ENCODE measurements around the gene UPK3A.
"Not testable (repeated sequence)": the region's sequence is repeated elsewhere in the genome, so short reads cannot be mapped to it uniquely, and the experiment has no call there.

Gene UPK3A

GRCh38 chr22:45257941-45258340 lies 26.8 kb upstream of the UPK3A start:
- not testable (repeated sequence) for DNase-seq (ENCODE audit: low read depth)

DNA sequence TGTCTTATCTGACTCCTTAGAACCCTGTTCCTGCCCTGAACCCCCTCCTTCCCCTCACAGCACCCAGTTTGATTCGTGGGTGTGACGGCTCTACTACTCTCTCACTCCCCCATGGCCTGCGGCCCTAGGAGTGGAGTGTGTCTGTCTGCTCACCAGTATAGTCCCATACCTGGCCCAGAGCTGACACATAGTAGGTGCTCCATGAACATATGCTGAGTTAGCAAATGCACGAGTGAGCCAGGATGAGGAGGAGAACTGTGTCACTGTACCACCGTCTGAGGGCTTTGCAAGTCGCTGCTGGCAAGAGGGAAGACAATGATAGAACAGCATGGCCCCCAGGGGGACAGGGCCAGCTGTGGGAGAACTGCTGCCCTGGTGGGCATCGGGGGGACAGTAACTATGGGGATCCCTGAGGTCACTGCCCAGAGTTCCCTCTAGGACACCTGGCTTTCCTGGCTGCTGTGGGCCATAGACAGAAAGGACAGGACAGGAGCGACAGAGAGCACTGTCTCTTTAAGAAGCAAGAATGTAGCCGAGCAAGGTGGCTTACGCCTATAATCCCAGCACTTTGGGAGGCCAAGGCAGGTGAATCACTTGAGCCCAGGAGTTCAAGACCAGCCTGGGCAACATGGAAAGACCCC lies 24.9 kb upstream of the UPK3A start:
- DNase-seq (ENCODE audit: low read depth): no peak

GRCh38 chr22:45260395-45260759 lies 24.4 kb upstream of the UPK3A start:
- DNase-seq (ENCODE audit: low read depth): not testable (repeated sequence)

GRCh38 chr22:45261407-45262088 lies 23.2 kb upstream of the UPK3A start:
- DNase-seq (ENCODE audit: low read depth): no peak

- no peak for DNase-seq (ENCODE audit: low read depth)
Measured at GRCh38 chr22:45262195-45262930, 22.4 kb upstream of the UPK3A start.

GRCh38 chr22:45262931-45263462 lies 21.8 kb upstream of the UPK3A start:
- no peak for DNase-seq (ENCODE audit: low read depth)

DNA sequence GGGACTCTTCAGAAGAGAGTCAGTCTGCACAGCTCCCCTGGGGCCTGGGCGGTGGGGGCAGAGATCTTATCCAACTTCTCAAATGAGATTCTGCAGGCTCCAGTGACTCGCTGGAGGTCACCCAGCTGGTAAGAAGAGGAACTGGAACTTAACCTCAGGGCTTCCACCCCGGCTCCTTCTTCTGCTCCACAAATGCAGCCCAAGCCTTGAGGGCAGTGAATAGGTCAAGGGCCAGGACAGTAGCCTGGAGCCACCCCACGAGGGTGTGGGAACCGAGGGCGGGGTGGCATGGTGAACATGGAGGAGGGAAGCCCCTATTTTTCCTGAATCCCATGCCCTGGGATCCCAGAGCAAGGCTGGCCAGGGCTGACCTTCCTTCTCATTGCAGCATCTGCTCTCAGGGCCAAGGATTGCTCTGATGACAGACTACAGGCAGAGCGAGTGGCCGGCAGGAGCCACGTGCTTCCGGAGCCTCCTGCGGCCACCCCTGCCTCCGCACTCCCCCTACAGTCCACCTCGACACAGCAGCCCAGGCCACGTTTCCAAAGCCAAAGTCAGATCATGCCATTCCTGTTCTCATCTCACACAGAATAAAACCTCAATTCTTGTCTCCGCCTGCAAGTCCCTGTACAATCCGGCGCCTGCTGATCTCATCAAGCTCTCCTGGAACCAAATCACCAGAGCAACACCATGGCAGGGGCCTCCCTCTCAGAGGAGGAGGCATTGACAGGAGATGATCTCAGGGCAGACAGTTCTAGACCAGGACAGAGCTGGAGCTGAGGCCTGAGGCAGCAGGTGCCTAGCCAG lies 21.1 kb upstream of the UPK3A start:
- no peak for DNase-seq (ENCODE audit: low read depth)

DNA sequence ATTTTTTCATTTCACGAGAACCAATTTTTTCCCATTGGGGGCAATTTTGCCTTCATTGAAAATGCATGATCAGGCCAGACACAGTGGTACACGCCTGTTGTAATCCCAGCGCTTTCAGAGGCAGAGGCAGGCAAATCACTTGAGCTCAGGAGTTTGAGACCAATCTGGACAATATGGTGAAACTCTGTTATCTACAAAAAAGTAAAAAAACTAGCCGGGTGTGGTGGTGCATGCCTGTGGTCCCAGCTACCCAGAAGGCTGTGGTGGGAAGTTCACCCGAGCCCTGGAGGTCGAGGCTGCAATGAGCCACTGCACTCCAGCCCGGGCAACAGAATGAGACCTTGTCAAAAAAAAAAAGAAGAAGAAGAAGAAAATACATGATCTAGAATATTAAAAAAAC lies 19.2 kb upstream of the UPK3A start:
- DNase-seq (ENCODE audit: low read depth): no peak

GRCh38 chr22:45268167-45268957 lies 16.4 kb upstream of the UPK3A start:
- DNase-seq (ENCODE audit: low read depth): no peak

GRCh38 chr22:45268958-45269844 lies 15.5 kb upstream of the UPK3A start:
- DNase-seq (ENCODE audit: low read depth): peak; percentile 89

- DNase-seq (ENCODE audit: low read depth): no peak
Measured at GRCh38 chr22:45270095-45271020, 14.4 kb upstream of the UPK3A start.

- DNase-seq (ENCODE audit: low read depth): no peak
Measured at GRCh38 chr22:45271667-45272201, 13.0 kb upstream of the UPK3A start.

DNA sequence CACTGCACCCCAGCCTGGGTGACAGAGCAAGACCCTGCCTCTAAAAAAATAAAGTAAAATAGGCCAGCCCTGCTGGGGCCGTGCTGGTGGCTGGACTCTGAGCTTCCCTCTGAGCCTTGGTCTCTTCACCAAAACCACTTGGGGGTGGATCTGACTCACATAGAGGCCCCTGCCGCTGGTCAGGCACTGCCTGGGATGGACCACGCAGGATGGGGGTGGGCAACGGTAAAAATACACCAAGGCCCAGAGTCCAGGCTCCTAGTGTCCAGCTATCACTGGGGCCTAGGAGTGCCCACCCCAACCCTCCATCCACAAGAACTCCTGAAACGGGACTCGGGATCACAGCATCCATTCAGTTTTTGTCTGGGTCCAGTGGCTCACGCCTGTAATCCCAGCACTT lies 12.3 kb upstream of the UPK3A start:
- DNase-seq (ENCODE audit: low read depth): no peak

DNA sequence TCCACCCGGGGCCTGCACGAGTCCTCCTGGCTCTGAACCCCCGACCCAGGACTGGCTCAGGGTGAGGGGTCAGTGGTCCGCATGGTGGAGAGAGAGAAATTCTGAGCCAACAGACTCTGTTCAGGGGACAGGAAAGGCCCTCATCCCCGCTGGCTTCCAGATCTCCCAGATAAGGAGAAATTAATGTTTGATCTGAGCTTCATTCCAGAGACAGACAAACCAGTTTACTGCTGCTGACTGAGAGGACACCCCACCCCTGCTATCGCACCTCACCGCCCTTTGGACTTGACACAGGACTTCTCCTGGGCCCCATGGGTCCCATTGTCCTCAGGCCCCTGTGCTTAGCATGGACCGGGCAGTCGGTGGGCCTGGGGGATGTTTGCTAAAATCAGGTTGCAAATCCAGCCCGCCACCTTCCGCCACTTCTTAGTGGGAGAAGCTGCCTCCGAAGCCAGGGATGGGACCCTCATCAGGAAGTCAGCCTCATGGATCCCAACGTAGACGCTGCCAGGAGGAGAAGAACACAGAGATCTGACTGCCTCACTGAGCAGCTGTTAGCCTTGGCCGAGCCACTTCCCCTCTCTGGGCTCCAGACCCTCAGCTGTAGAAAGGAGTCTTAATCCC lies 11.2 kb upstream of the UPK3A start:
- no peak for DNase-seq (ENCODE audit: low read depth)

GRCh38 chr22:45276507-45277105 lies 8.1 kb upstream of the UPK3A start:
- no peak for DNase-seq (ENCODE audit: low read depth)

DNA sequence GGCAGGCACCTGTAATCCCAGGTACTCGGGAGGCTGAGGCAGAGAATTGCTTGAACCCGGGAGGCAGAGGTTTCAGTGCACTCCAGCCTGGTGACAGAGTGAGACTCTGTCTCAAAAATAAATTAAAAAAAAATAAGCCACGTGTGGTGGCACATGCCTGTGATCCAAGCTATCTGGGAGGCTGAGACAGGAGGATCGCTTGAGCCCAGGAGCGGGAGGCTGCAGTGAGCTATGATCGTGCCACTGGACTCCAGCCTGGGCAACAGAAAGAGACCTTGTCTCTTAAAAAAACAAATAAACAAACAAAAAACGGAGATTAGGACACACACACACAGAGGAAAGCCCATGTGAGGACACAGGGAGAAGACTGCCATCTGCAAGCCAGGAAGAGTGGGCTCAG lies 7.0 kb upstream of the UPK3A start:
- DNase-seq (ENCODE audit: low read depth): not testable (repeated sequence)

GRCh38 chr22:45278125-45278524 lies 6.6 kb upstream of the UPK3A start:
- no peak for DNase-seq (ENCODE audit: low read depth)

- no peak for DNase-seq (ENCODE audit: low read depth)
Measured at GRCh38 chr22:45280587-45280980, 4.2 kb upstream of the UPK3A start.
